Esophagus squamous epithelium (tissue), 4 donors: Measurements from ENCODE around the gene ENDOV.

Source experiments
- POLR2A ChIP-seq, 4 donors: fragments of 450-650 bp; IDR thresholded peaks; one replicate each; pipeline ENCODE4 v1.6.1; 2017; ENCODE audit warnings: antibody characterized with exemption in 4 of 4, mild to moderate bottlenecking in 4 of 4, moderate library complexity in 3 of 4
- TF ChIP-seq, protein P1 (sequence below), 6 experiments: fragments of 450-650 bp in 4 of 6; fragments of 200-600 bp in 2 of 6; sonication (generic) in 2 of 6; IDR thresholded peaks; one replicate each; pipeline ENCODE4 v1.5.1; 2016 to 2019; ENCODE audit warnings: antibody characterized with exemption in 6 of 6, mild to moderate bottlenecking in 4 of 6, moderate library complexity in 4 of 6

DNA sequence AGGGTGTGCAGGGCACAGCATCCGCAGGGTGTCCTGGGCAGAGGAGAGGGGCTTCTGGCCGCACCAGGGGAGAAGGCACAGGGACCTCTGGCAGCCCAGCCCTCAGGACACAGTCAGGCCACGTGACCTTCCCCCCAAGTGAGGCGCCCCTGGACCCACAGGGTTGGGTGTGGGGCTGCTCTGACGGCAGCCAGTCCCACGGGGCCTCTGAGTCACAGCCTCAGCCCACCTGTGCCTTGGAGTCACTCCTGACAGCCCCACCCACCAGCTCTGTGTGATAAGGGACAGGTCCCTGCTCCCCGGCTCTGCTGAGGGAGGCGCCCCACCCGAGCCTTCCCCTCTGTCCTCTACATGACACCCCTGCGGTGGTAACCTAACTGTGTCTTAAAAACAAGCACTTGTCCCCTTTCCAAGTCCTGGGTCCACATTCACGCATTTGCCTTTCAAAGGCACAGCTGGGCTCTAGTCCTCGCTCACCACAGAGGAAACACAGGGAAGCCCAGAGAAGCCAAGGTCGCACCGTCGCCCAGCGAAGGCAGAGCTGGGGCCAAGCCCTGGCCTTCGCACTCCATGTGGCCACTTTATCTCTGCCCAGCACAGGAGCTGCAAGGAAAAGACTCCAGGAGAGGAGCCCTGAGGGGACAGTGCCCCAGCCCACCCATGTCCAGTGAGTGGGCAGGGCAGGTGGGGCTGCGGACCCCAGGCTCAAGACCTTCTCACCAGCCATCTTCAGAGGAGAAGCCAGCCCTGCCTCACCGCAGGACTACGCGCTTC is 66.5 kb downstream of the ENDOV start:
- TF ChIP-seq, protein P1, sequence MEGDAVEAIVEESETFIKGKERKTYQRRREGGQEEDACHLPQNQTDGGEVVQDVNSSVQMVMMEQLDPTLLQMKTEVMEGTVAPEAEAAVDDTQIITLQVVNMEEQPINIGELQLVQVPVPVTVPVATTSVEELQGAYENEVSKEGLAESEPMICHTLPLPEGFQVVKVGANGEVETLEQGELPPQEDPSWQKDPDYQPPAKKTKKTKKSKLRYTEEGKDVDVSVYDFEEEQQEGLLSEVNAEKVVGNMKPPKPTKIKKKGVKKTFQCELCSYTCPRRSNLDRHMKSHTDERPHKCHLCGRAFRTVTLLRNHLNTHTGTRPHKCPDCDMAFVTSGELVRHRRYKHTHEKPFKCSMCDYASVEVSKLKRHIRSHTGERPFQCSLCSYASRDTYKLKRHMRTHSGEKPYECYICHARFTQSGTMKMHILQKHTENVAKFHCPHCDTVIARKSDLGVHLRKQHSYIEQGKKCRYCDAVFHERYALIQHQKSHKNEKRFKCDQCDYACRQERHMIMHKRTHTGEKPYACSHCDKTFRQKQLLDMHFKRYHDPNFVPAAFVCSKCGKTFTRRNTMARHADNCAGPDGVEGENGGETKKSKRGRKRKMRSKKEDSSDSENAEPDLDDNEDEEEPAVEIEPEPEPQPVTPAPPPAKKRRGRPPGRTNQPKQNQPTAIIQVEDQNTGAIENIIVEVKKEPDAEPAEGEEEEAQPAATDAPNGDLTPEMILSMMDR (IDR thresholded peaks at IDR 0.05), result no peak
- TF ChIP-seq POLR2A (IDR thresholded peaks at IDR 0.05), result no peak
